HG03565 (cell line): ENCODE measurements around the gene STARD6.
"Not testable (repeated sequence)": the region's sequence is repeated elsewhere in the genome, so short reads cannot be mapped to it uniquely, and the experiment has no call there.

ENCODE experiments used
- ATAC-seq: cut with Tn5 transposase; IDR thresholded peaks from one replicate; pipeline ENCODE4 v1.9.1; 2021; ENCODE audit warnings: mild to moderate bottlenecking, moderate library complexity; ENCODE audit not compliant: unreplicated experiment

STARD6 gene, protein sequence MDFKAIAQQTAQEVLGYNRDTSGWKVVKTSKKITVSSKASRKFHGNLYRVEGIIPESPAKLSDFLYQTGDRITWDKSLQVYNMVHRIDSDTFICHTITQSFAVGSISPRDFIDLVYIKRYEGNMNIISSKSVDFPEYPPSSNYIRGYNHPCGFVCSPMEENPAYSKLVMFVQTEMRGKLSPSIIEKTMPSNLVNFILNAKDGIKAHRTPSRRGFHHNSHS

GRCh38 chr18:54357660-54358494 is at the start of gene STARD6, which contains the start of gene C18orf54:
STARD6 (minus strand) TSS chr18:54357858; CDS start chr18:54354573, 3,285 bp downstream.
C18orf54 (plus strand) TSS chr18:54357906; CDS start chr18:54360573, 2,667 bp downstream.
- ATAC-seq: peak; percentile 93

GRCh38 chr18:54405290-54405689 is 47.6 kb upstream of the STARD6 start:
- ATAC-seq: no peak

- peak; percentile 34 for ATAC-seq
These were observed 39.1 kb upstream of the STARD6 start for GRCh38 chr18:54396760-54397159.

- no peak for ATAC-seq
These were observed 36.1 kb upstream of the STARD6 start for GRCh38 chr18:54393648-54394294.

- ATAC-seq: peak; percentile 53
These were observed 34.9 kb upstream of the STARD6 start for GRCh38 chr18:54392543-54393023.

GRCh38 chr18:54390838-54391237 is 33.2 kb upstream of the STARD6 start:
- ATAC-seq: no peak

DNA sequence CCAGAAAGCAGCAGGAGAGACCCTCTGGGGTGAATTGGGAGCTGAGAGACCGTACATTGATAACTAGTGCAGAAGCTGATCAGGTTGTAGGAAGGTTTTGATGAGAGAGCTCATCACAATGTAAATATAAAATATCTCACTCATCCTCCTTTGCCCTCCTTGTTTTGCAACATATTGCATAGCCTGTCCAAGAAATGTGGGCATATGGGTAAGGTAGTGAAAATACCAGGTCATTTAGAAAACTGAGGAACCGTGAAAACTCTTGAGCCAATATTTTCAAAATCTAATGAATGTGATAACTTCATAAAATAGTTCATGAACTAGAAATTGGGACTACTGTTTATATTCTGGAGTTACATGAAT is 31.5 kb upstream of the STARD6 start:
- no peak for ATAC-seq

DNA sequence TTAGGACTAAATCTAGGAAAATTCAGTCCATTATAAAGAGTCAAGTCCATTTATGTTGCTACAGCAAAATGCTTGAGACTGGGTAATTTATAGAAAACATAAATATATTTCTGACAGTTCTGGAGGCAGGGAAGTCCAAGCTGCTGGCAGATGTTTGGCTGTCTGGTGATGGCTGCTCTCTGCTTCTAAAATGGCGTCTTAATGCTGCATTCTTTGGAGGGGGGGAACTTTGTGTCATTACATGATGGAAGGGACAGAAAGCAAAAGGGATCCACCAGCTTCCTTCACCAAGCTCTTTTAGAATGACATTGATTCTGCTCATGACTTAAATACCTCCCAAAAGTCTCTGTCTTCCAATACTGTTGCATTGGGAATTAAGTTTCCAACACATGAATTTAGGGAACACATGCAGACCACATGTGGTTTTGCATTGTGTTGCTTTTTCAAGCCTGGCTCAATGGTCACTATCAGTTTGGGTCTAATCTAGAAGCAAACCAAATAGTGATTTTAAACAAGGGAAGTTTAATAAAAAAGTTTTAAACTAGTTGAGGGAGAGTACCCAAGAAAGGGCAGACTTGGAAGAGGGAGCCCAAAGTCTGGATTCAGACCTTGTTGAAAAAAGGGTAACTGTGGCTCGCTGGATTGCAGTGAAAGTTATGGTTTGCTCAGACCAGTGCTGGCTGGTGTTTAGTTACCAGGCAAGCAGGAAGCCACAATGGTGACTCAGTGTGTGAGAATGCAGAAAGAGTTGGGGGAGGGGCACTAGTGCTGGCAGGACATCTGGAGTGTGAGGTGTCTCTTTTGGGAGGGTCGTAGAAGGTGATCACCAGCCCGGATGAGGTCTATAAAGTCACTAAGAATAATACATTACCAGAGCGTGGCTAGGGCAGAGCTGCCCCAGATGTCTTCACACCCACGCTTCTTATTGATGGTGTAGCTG is 30.8 kb upstream of the STARD6 start:
- peak; percentile 86 for ATAC-seq

DNA sequence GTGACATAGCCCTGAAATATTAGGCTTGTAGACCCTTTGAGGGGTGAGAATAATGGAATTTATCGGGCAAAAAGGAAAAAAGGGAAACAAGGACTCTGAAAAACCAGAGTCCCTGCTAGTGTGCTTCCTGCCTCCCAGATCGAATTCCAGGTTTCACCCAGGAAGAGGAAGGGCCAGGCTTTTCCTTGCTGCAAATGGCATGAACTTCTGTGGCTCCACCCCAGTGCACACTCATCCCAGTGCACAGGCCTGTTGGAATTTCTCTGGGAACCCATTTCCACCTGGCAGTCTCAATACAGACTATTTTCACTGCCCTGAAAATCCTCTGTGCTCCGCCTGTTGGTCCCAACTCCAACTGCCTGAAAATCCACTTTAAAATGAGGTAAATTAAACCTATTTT is 30.0 kb upstream of the STARD6 start:
- no peak for ATAC-seq

DNA sequence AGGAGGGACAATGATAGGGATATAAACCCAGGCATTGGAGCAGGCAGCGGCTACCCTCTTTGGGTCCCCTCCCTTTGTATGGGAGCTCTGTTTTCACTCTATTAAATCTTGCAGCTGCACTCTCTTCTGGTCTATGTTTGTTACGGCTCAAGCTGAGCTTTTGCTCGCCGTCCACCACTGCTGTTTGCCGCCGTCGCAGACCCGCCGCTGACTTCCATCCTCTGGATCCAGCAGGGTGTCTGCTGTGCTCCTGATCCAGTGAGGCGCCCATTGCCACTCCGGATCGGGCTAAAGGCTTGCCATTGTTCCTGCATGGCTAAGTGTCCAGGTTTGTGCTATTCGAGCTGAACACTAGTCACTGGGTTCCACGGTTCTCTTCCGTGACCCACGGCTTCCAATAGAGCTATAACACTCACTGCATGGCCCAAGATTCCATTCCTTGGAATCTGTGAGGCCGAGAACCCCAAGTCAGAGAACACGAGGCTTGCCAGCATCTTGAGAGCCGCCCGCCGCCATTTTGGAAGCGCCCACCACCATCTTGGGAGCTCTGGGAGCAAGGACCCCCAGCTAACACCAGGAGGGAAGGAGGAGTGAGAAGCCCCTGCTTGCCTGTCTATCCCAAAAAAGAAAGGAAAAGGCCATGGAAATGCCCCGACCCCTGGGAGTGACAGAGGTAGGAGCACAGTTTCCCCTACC is 29.3 kb upstream of the STARD6 start:
- ATAC-seq: not testable (repeated sequence)

- ATAC-seq: no peak
These were observed 28.4 kb upstream of the STARD6 start for GRCh38 chr18:54386043-54386442.

- no peak for ATAC-seq
These were observed 25.1 kb upstream of the STARD6 start for GRCh38 chr18:54382733-54383252.

- ATAC-seq: no peak
These were observed 24.4 kb upstream of the STARD6 start for GRCh38 chr18:54382076-54382475.

- no peak for ATAC-seq
These were observed 24.0 kb upstream of the STARD6 start for GRCh38 chr18:54381640-54382039.

DNA sequence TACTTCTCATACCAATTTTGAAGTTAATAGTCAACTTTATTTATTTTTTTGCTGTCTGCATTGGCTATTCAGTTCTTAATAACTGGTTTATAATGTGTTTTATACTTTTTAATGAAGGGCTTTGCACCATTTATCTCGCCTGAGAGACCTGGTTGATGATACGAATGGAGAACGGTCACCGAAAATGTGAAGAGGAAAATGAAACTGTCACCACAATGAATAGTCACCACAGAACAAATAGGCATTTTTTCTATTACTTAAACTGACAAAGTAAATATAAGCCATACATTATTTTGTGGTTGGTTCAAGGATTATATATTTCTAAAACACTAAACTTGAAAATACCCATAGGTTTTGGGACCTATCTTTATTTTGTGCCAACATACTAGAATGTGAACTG is 20.4 kb upstream of the STARD6 start:
- no peak for ATAC-seq

GRCh38 chr18:54360406-54360805 is 2.7 kb upstream of the STARD6 start:
- ATAC-seq: no peak

DNA sequence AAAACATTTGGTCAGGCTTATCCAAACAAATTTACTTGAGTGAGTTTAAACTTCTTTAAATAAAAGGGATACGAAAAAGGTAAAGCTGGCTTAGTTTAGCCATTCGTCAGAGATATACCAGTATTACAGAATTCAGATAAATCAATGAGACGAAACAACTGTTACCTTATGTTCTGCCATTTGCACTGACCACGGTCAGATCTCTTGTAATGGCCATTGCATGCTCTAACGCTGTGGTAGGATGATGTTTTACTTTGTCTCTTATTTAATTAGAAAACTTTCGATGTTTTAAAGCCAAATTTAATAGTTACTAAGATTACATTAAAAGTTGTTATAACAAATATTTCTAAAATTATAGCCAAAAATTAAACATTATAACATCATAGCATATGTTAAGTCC is 1.6 kb upstream of the STARD6 start:
- no peak for ATAC-seq

- peak; percentile 3 for ATAC-seq
These were observed 910 bp upstream of the STARD6 start for GRCh38 chr18:54358495-54359040.

DNA sequence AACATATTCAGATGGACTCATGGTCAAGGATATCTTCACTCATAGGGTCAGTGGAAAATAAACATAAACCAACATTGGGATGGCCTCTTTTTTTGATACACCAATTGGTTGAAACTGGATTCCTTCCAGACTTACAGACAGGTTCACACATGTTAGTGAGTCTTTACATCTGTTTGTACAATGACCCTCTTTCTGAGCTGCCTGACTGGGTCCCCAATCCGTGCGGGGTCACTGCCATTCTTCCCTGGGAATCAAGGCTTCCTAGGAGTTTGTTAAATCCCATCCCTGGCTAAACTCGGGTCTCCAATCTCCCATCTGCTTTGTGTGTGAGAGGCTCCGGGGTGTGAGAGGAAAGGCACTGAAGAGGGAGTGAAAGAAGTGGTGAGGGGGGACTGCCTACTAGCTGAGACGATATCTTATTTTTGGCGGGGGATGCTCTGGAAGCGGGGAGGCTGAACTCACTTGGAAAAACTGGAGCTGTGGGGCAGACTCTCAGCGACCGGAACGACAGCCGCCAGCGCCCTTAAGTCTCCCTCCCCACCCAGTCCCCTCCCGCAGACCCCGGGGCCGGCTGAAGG is 487 bp downstream of the STARD6 start:
- ATAC-seq: no peak
